ENCODE data around the gene VRK3.

The VRK3 gene

GRCh38 chr19:50030225-50030624 is 5.1 kb upstream of the VRK3 start:
- no peak for DNase-seq

- no peak for DNase-seq
Measured at GRCh38 chr19:50026550-50026906, 1.4 kb upstream of the VRK3 start.

GRCh38 chr19:50025794-50026549 is 800 bp upstream of the VRK3 start, which contains the start of gene ZNF473:
TSS of gene ZNF473 (plus strand) at chr19:50026005. CDS start at chr19:50031083, 5,078 bp downstream.
- DNase-seq, result peak; percentile 89

GRCh38 chr19:50024719-50025021 is 502 bp downstream of the VRK3 start:
- no peak for DNase-seq

- no peak for DNase-seq
Measured at GRCh38 chr19:50022823-50023222, 2.3 kb downstream of the VRK3 start.

GRCh38 chr19:50020481-50020880 is 4.7 kb downstream of the VRK3 start:
- no peak for DNase-seq

GRCh38 chr19:50016225-50016807 is 8.9 kb downstream of the VRK3 start:
- no peak for DNase-seq

- no peak for DNase-seq
Measured at GRCh38 chr19:50008532-50008931, 16.6 kb downstream of the VRK3 start.

- no peak for DNase-seq
Measured at GRCh38 chr19:50007947-50008346, 17.2 kb downstream of the VRK3 start.

- DNase-seq, result no peak
Measured at GRCh38 chr19:50007170-50007569, 18.0 kb downstream of the VRK3 start.

- DNase-seq, result no peak
Measured at GRCh38 chr19:50005428-50005827, 19.7 kb downstream of the VRK3 start.

- no peak for DNase-seq
Measured at GRCh38 chr19:50003810-50004419, 21.3 kb downstream of the VRK3 start.

- no peak for DNase-seq
Measured at GRCh38 chr19:50003254-50003788, 21.9 kb downstream of the VRK3 start.

GRCh38 chr19:50002386-50002960 is 22.7 kb downstream of the VRK3 start:
- DNase-seq, result no peak

GRCh38 chr19:50001775-50002174 is 23.4 kb downstream of the VRK3 start:
- no peak for DNase-seq

- DNase-seq, result no peak
Measured at GRCh38 chr19:50000841-50001557, 24.2 kb downstream of the VRK3 start.

- no peak for DNase-seq
Measured at GRCh38 chr19:50000038-50000840, 24.9 kb downstream of the VRK3 start.

GRCh38 chr19:49999371-50000010 is 25.7 kb downstream of the VRK3 start:
- DNase-seq, result no peak

GRCh38 chr19:49997709-49998108 is 27.5 kb downstream of the VRK3 start:
- DNase-seq, result no peak

- no peak for DNase-seq
Measured at GRCh38 chr19:49988433-49988832, 36.7 kb downstream of the VRK3 start.

- DNase-seq, result no peak
Measured at GRCh38 chr19:49988007-49988406, 37.2 kb downstream of the VRK3 start.

All from NCI-H2107 (cell line).